Neuron (in vitro differentiated cells): ENCODE data around the gene SLC25A11.

Source experiments
- H2AFZ ChIP-seq: one replicate; pipeline ENCODE4 v1.6.1; 2013; ENCODE audit warnings: low read depth, mild to moderate bottlenecking, inconsistent platforms, low read length, moderate library complexity
- H3K27me3 ChIP-seq: one replicate; pipeline ENCODE4 v1.6.1; 2013; ENCODE audit warnings: low read length; ENCODE audit not compliant: insufficient read depth
- H3K36me3 ChIP-seq: one replicate; pipeline ENCODE4 v1.6.1; 2013; ENCODE audit warnings: low read length; ENCODE audit not compliant: insufficient read depth
- H3K4me1 ChIP-seq: one replicate; pipeline ENCODE4 v1.6.1; 2013; ENCODE audit warnings: low read length; ENCODE audit not compliant: insufficient read depth
- H3K4me3 ChIP-seq: 2 replicates; pipeline ENCODE4 v1.5.1; 2013; ENCODE audit warnings: mild to moderate bottlenecking, low read length, moderate library complexity
- H3K9me3 ChIP-seq: one replicate; pipeline ENCODE4 v1.6.1; 2013; ENCODE audit warnings: low read length

The SLC25A11 gene

GRCh38 chr17:4897785-4898184 is 42.1 kb downstream of the SLC25A11 start:
- peaks cover 15% of the 10 kb centered on the region for H3K9me3 ChIP-seq
- H3K27me3 ChIP-seq = no peaks in the 10 kb centered on the region
- H3K36me3 ChIP-seq = peaks cover 49% of the 10 kb centered on the region
- no peak overlapping the region for H3K4me3 ChIP-seq
- H3K4me1 ChIP-seq = no peaks in the 10 kb centered on the region
- H2AFZ ChIP-seq = no peak overlapping the region

DNA sequence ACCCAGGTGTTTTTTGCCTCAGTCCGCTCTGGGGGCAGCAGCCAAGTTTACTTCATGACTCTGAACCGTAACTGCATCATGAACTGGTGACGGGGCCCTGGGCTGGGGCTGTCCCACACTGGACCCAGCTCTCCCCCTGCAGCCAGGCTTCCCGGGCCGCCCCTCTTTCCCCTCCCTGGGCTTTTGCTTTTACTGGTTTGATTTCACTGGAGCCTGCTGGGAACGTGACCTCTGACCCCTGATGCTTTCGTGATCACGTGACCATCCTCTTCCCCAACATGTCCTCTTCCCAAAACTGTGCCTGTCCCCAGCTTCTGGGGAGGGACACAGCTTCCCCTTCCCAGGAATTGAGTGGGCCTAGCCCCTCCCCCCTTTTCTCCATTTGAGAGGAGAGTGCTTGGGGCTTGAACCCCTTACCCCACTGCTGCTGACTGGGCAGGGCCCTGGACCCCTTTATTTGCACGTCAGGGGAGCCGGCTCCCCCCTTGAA is 42.6 kb downstream of the SLC25A11 start:
- no peaks in the 10 kb centered on the region for H3K4me1 ChIP-seq
- no peaks in the 10 kb centered on the region for H3K27me3 ChIP-seq
- H2AFZ ChIP-seq = no peak overlapping the region
- H3K36me3 ChIP-seq = peaks cover 52% of the 10 kb centered on the region
- no peak overlapping the region for H3K4me3 ChIP-seq
- peaks cover 15% of the 10 kb centered on the region for H3K9me3 ChIP-seq

DNA sequence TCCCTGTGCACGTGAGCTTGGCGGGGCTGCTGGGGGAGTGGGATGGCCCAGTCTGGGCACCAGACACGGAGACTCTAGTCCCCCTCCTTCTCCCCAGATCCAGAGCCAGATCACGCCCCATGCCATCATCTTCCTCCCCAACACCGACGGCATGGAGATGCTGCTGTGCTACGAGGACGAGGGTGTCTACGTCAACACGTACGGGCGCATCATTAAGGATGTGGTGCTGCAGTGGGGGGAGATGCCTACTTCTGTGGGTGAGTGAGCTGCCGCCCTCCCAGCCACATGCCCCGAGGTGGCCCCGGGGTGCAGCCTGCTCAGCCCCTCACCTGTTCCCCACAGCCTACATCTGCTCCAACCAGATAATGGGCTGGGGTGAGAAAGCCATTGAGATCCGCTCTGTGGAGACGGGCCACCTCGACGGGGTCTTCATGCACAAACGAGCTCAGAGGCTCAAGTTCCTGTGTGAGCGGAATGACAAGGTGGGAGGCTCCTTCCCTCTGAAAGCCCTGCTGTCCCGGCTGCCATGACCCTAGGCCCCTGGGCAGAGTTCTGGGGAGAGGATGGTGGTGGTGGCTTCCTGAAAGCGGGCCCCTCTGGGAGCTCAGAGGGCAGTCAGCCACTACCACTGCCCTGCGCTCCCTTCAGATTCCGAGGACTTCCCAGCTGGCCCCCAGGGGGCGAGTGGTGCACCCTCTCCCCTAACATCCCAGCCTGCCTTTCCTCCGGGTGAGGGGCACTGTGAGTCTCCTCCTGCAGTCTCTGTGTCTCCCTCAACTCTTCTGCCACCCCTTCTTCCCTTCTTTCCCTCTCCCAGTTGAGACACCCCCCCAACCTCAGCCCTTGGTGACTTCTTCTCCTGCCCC is 43.3 kb downstream of the SLC25A11 start:
- peaks cover 54% of the 10 kb centered on the region for H3K36me3 ChIP-seq
- H3K4me3 ChIP-seq = no peak overlapping the region
- no peaks in the 10 kb centered on the region for H3K4me1 ChIP-seq
- no peaks in the 10 kb centered on the region for H3K27me3 ChIP-seq
- H3K9me3 ChIP-seq = peaks cover 15% of the 10 kb centered on the region
- no peak overlapping the region for H2AFZ ChIP-seq

- H3K4me3 ChIP-seq = no peak overlapping the region
- H3K36me3 ChIP-seq = peaks cover 60% of the 10 kb centered on the region
- H2AFZ ChIP-seq = no peak overlapping the region
- peaks cover 10% of the 10 kb centered on the region for H3K9me3 ChIP-seq
- H3K27me3 ChIP-seq = no peaks in the 10 kb centered on the region
- no peaks in the 10 kb centered on the region for H3K4me1 ChIP-seq
Observed at GRCh38 chr17:4895657-4896331, 44.1 kb downstream of the SLC25A11 start.

- Histone ChIP-seq H3K4me1 (no peaks in the 10 kb centered on the region), H3K9me3 (peaks cover 7% of the 10 kb centered on the region), H3K27me3 (no peaks in the 10 kb centered on the region), H3K4me3 (no peak overlapping the region), H2AFZ (no peak overlapping the region), H3K36me3 (peaks cover 67% of the 10 kb centered on the region)
Observed at GRCh38 chr17:4895121-4895520, 44.7 kb downstream of the SLC25A11 start.

- H3K4me3 ChIP-seq = no peak overlapping the region
- no peaks in the 10 kb centered on the region for H3K4me1 ChIP-seq
- no peaks in the 10 kb centered on the region for H3K27me3 ChIP-seq
- peaks cover 66% of the 10 kb centered on the region for H3K36me3 ChIP-seq
- H3K9me3 ChIP-seq = no peaks in the 10 kb centered on the region
- H2AFZ ChIP-seq = no peak overlapping the region
Observed at GRCh38 chr17:4893721-4894560, 45.9 kb downstream of the SLC25A11 start.

DNA sequence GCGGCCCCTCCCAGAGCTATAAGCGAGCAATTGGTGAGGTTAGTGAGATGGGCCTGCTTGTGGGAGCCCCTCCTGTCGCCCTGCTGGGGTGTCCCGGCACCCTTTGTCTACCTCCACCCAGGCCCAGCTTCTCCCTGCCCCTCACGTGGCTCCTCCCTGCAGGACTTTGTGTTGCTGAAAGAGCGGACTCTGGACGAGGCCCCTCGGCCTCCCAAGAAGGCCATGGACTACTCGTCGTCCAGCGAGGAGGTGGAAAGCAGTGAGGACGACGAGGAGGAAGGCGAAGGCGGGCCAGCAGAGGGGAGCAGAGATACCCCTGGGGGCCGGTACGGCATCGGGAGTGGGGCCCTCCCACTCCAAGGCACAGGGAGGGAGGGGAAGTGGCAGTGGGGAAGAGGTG is 46.6 kb downstream of the SLC25A11 start:
- peaks cover 65% of the 10 kb centered on the region for H3K36me3 ChIP-seq
- no peaks in the 10 kb centered on the region for H3K9me3 ChIP-seq
- H2AFZ ChIP-seq = no peak overlapping the region
- no peaks in the 10 kb centered on the region for H3K4me1 ChIP-seq
- no peaks in the 10 kb centered on the region for H3K27me3 ChIP-seq
- no peak overlapping the region for H3K4me3 ChIP-seq

DNA sequence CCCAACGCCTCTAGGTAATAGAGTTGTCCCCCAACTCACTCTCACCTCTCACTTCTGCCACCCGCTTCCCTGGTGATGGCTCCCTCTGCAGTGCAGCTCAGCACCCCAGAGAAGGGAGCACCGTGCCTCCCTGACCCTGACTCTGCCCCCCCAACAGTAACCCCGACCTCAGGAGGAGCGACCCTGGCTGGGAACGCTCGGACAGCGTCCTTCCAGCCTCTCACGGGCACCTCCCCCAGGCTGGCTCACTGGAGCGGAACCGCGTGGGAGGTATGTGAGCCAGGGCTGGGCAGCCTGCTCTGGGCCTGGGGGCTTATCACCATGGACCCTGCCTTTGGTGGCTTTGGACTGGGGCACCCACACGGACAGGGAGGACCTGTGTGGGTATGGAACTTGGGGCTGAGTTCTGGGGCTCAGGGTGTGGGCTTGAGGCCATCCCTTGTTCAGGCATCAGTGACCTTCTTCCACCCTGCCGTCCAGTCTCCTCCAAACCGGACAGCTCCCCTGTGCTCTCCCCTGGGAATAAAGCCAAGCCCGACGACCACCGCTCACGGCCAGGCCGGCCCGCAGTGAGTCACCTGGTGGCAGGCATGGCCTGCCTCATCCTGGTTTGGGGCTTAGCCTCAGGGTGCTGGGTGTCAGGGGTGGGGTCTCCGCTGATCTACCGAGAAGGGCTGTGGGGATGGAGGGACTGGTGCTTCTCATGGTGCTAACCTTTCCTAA is 47.2 kb downstream of the SLC25A11 start:
- no peaks in the 10 kb centered on the region for H3K9me3 ChIP-seq
- no peaks in the 10 kb centered on the region for H3K27me3 ChIP-seq
- no peaks in the 10 kb centered on the region for H3K4me1 ChIP-seq
- H3K4me3 ChIP-seq = no peak overlapping the region
- H2AFZ ChIP-seq = no peak overlapping the region
- peaks cover 65% of the 10 kb centered on the region for H3K36me3 ChIP-seq

GRCh38 chr17:4891411-4892410 is 48.1 kb downstream of the SLC25A11 start:
- Histone ChIP-seq H3K4me3 (no peak overlapping the region), H3K27me3 (no peaks in the 10 kb centered on the region), H3K9me3 (no peaks in the 10 kb centered on the region), H3K36me3 (peaks cover 67% of the 10 kb centered on the region), H3K4me1 (no peaks in the 10 kb centered on the region), H2AFZ (no peak overlapping the region)

DNA sequence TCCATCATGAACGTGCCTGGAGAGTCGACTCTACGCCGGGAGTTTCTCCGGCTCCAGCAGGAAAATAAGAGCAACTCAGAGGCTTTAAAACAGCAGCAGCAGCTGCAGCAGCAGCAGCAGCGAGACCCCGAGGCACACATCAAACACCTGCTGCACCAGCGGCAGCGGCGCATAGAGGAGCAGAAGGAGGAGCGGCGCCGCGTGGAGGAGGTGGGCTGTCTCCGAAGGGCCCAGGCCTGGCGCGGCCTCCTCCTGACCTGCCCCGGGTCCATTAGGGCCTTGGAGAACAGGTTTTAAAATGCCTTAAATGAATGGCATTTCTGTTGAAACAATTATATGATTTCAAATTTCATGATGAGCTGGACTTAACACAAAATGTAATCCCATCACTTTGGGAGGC is 52.3 kb downstream of the SLC25A11 start:
- Histone ChIP-seq H2AFZ (no peak overlapping the region), H3K36me3 (peaks cover 41% of the 10 kb centered on the region), H3K9me3 (no peaks in the 10 kb centered on the region), H3K4me3 (no peak overlapping the region), H3K27me3 (no peaks in the 10 kb centered on the region), H3K4me1 (no peaks in the 10 kb centered on the region)
